Ishikawa (cell line): Measurements from ENCODE around the gene SIRPB1.

ENCODE experiments used
- CEBPB ChIP-seq: IDR thresholded peaks from 2 replicates; pipeline ENCODE4 v1.6.1; 2012
- CREB1 ChIP-seq: IDR thresholded peaks from 2 replicates; pipeline ENCODE4 v1.6.1; 2012; ENCODE audit warnings: low read depth
- EGR1 ChIP-seq: IDR thresholded peaks from 2 replicates; pipeline ENCODE4 v1.6.1; 2012
- EP300 ChIP-seq: IDR thresholded peaks from 2 replicates; pipeline ENCODE4 v1.6.1; 2012; ENCODE audit warnings: borderline replicate concordance
- FOXM1 ChIP-seq: IDR thresholded peaks from 2 replicates; pipeline ENCODE4 v1.6.1; 2012; ENCODE audit warnings: low read depth, borderline replicate concordance
- MAX ChIP-seq: IDR thresholded peaks from 2 replicates; pipeline ENCODE4 v1.6.1; 2012
- NFIC ChIP-seq: IDR thresholded peaks from 2 replicates; pipeline ENCODE4 v1.6.1; 2012
- REST ChIP-seq: IDR thresholded peaks from 2 replicates; pipeline ENCODE4 v1.6.1; 2012; ENCODE audit warnings: low read depth, mild to moderate bottlenecking
- YY1 ChIP-seq: IDR thresholded peaks from 2 replicates; pipeline ENCODE4 v1.6.1; 2012; ENCODE audit warnings: low read depth
- ZBTB7A ChIP-seq: IDR thresholded peaks from 2 replicates; pipeline ENCODE4 v1.6.1; 2012; ENCODE audit warnings: low read depth

GRCh38 chr20:1619861-1620444, at the start of gene SIRPB1:
- TF ChIP-seq REST (no peak), CREB1 (no peak), ZBTB7A (no peak), YY1 (no peak), EGR1 (no peak), FOXM1 (no peak), MAX (no peak), CEBPB (no peak), NFIC (no peak), EP300 (no peak)
